Calu3 (cell line): Measurements from ENCODE around the gene TLK2. TPM values are rescaled to one million over a fixed set of nuclear protein-coding genes. Genes with fewer than 3 reads are reported as not detected.

Experiments
- BruUV-seq: library from RNA; stranded (reverse); fragments of 400-500 nt; replicated peaks from 2 replicates; lab custom pipeline; 2021; lab: Mats Ljungman, UMichigan
- CTCF ChIA-PET: fragments of 300-600 bp; sonication (Branson Sonifier 250); formaldehyde crosslinking; loops from one replicate; lab custom pipeline; 2022; ENCODE audit warnings: antibody characterized with exemption; lab: Charles Lee
- DNase-seq: peaks from one replicate; pipeline ENCODE4 v3.0.0; 2022
- H3K27ac Mint-ChIP-seq: one replicate; pipeline ENCODE4 v1.8.0; 2022; ENCODE audit warnings: mixed read lengths; ENCODE audit not compliant: unreplicated experiment
- H3K27me3 Mint-ChIP-seq: one replicate; pipeline ENCODE4 v1.8.0; 2022; ENCODE audit warnings: mixed read lengths; ENCODE audit not compliant: unreplicated experiment
- H3K36me3 Mint-ChIP-seq: one replicate; pipeline ENCODE4 v1.8.0; 2022; ENCODE audit warnings: mild to moderate bottlenecking, moderate library complexity, mixed read lengths; ENCODE audit not compliant: insufficient read depth, unreplicated experiment
- H3K4me1 Mint-ChIP-seq: one replicate; pipeline ENCODE4 v1.8.0; 2022; ENCODE audit warnings: mild to moderate bottlenecking, low read depth, mixed read lengths; ENCODE audit not compliant: unreplicated experiment
- H3K4me3 Mint-ChIP-seq: one replicate; pipeline ENCODE4 v1.8.0; 2022; ENCODE audit warnings: mild to moderate bottlenecking, low read depth, moderate library complexity, mixed read lengths; ENCODE audit not compliant: unreplicated experiment
- H3K9me3 Mint-ChIP-seq: one replicate; pipeline ENCODE4 v1.8.0; 2022; ENCODE audit warnings: low read depth, mixed read lengths; ENCODE audit not compliant: unreplicated experiment
- CTCF ChIP-seq: fragments of 200-600 bp; IDR thresholded peaks from one replicate; pipeline ENCODE4 v1.8.0; 2022; ENCODE audit warnings: antibody characterized with exemption; ENCODE audit not compliant: unreplicated experiment
- intact Hi-C: fragments of 100-400 bp; cut with micrococcal nuclease; formaldehyde crosslinking; loops from one replicate; pipeline ENCODE4 v1.10.0; 2022; ENCODE audit not compliant: unreplicated experiment
- total RNA-seq: library from RNA; stranded (reverse); gene quantifications from 2 replicates; pipeline ENCODE4 v1.2.3, GENCODE V29; 2022

Gene TLK2
- total RNA-seq, 1 experiment from 2014 or later = 26.3 TPM

DNA sequence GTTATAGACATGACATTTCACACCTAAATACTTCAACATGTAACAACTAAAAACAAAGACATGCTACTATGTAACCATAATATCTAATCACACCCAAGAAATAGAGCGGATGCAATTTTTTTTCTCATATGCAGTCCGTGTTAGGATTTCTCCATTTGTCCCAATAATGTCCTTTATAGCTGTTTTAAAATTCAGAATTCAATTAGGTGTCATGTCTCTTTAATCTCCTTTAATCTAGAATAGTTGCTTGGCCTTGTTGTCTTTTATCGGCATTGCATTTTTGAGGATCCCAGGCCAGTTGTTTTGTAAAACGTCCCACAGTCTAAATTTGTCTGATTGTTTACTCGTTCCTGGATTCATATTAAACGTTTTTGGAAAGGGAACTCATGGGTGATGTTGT is 163.3 kb downstream of the TLK2 start:
- H3K27ac Mint-ChIP-seq = no peak overlapping the region
- no peak for DNase-seq
- CTCF ChIA-PET = no interaction called here
- H3K4me3 Mint-ChIP-seq = no peak overlapping the region
- no peaks in the 10 kb centered on the region for H3K36me3 Mint-ChIP-seq
- no peaks in the 10 kb centered on the region for H3K4me1 Mint-ChIP-seq
- no TSS peak for BruUV-seq
- no peaks in the 10 kb centered on the region for H3K9me3 Mint-ChIP-seq
- no peak for TF ChIP-seq CTCF
- intact Hi-C loops = no loop called here
- H3K27me3 Mint-ChIP-seq = no peaks in the 10 kb centered on the region

DNA sequence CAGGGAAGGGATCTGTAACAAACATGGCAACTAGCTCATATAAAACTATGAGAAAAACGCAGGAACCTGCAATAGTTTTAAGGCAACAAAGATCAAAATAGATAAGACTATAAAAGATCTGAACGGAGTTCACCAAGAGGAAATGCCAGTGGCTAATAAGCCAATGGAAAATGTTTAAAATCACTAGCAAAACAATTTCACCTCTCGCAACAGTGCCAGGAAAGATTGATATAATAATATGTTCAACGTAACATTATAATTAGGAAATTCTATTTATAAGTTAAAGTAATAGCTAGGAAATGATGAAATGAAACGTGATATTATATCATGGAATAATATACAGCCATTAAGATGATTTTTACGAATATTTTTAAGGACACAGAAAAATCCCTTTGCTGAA is 164.9 kb downstream of the TLK2 start:
- TF ChIP-seq CTCF = no peak
- H3K36me3 Mint-ChIP-seq = no peaks in the 10 kb centered on the region
- H3K4me3 Mint-ChIP-seq = no peak overlapping the region
- intact Hi-C loops = no loop called here
- DNase-seq = no peak
- BruUV-seq = no TSS peak
- H3K27ac Mint-ChIP-seq = no peak overlapping the region
- H3K27me3 Mint-ChIP-seq = no peaks in the 10 kb centered on the region
- H3K4me1 Mint-ChIP-seq = no peaks in the 10 kb centered on the region
- H3K9me3 Mint-ChIP-seq = no peaks in the 10 kb centered on the region
- CTCF ChIA-PET = interaction anchor here (0.7 to 1.1 kb wide), 2 partner anchors 12 to 971 kb away, joined by 3 to 4 read pairs; no protein-coding TSS in a partner anchor

DNA sequence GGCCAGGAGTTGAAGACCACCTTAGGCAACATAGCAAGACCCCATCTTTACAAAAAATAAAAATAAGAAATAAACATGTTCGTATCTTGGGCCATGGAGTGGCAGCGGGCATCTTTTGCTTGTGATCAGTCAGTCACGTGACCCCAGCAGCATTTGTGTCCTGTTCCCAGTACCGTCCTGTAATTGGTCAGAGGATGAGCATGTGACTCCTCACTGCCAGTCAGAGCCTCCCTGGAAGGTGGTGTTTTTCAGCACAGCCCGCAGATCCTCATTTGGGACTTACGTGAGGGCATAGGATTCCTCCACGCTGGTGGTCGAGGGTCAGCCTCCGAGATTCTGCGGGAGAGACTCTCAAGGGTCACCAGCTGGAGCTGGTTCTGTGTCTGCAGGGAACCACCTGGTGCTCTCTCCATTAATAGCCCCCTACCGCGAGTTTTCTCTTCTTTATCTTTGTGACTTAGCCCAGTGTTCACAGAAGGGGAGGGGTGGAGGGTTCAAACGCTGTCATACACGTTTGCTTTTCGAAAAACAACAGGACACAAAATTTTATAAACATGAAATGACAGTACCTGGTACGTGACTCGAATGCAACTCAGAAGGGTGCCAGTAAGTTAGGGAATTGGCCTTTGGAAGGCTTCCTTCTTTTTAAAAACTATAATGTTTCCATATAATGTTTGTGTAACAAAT is 166.0 kb downstream of the TLK2 start:
- no peak for DNase-seq
- CTCF ChIA-PET = no interaction called here
- Mint-ChIP-seq H3K4me1 (no peaks in the 10 kb centered on the region), H3K36me3 (no peaks in the 10 kb centered on the region), H3K27ac (no peak overlapping the region), H3K4me3 (no peak overlapping the region), H3K27me3 (no peaks in the 10 kb centered on the region), H3K9me3 (no peaks in the 10 kb centered on the region)
- no TSS peak for BruUV-seq
- no peak for TF ChIP-seq CTCF
- intact Hi-C loops = no loop called here

DNA sequence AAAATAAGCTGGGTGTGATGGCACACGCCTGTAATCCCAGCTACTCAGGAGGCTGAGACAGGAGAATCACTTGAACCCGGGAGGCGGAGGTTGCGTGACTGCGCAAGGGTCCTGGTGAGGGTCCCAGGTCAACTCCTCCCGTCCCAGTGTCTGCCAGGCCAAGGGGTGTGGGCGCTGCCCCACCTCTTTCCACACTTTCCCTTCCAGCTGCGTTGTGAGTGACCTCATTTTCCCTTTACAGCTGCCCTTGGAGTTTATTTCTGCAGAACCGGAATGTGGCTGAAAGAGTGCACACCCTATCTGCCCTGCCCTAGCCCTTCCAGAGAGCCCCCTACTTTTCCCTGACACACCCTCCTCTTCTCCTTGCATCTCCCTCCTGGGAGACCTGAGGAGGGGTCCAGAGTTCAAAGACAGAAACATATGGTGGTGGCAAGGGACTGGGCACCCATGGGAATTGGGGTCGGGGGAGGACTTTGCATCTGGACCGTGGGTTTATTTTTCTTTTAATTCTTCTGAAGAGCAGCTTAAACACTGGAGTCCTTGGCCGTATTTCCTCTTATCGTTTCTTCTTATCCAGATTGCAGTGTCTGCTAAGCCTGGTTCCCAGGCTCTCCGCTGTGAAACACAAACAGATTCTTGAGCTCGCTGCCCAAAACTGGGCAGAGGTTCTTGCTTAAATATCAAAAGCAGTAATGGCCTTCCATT is 169.8 kb downstream of the TLK2 start:
- peaks cover 10% of the 10 kb centered on the region for H3K36me3 Mint-ChIP-seq
- H3K4me1 Mint-ChIP-seq = no peaks in the 10 kb centered on the region
- DNase-seq = no peak
- no peak for TF ChIP-seq CTCF
- CTCF ChIA-PET = no interaction called here
- no peaks in the 10 kb centered on the region for H3K27me3 Mint-ChIP-seq
- intact Hi-C loops = no loop called here
- BruUV-seq = no TSS peak
- H3K27ac Mint-ChIP-seq = no peak overlapping the region
- no peaks in the 10 kb centered on the region for H3K9me3 Mint-ChIP-seq
- no peak overlapping the region for H3K4me3 Mint-ChIP-seq
